Measurements from ENCODE around the gene POMGNT1. TPM values are rescaled to one million over a fixed set of nuclear protein-coding genes. Genes with fewer than 3 reads are reported as not detected.

The POMGNT1 gene
- total RNA-seq, 1 experiment from 2014 or later, result 34.9 TPM

- no peak overlapping the region for H3K4me3 ChIP-seq (ENCODE audit: low read depth, low read length)
- H3K4me3 Mint-ChIP-seq (ENCODE audit: unreplicated experiment), result no peak overlapping the region
- no peak for DNase-seq
- CTCF ChIA-PET, result no interaction called here
- no peak overlapping the region for H3K27ac Mint-ChIP-seq (ENCODE audit: unreplicated experiment)
- intact Hi-C loops (cut with micrococcal nuclease; ENCODE audit: unreplicated experiment), result no loop called here
- H3K4me1 ChIP-seq, result peaks cover 10% of the 10 kb centered on the region; the same call in 1 of the 2 replicates
- no peaks in the 10 kb centered on the region for H3K36me3 ChIP-seq (ENCODE audit: control insufficient read depth, insufficient read depth, low read length)
- no peaks in the 10 kb centered on the region for H3K27me3 Mint-ChIP-seq (ENCODE audit: insufficient read depth, unreplicated experiment)
- POLR2A ChIA-PET, result no interaction called here
- no TSS peak for BruUV-seq (replicated peaks)
- H3K4me1 Mint-ChIP-seq (ENCODE audit: low read depth, unreplicated experiment), result peaks cover 5% of the 10 kb centered on the region
- no peaks in the 10 kb centered on the region for H3K27me3 ChIP-seq (replicated peaks; ENCODE audit: control insufficient read depth, insufficient read depth, low read length)
- TF ChIP-seq, protein P1, sequence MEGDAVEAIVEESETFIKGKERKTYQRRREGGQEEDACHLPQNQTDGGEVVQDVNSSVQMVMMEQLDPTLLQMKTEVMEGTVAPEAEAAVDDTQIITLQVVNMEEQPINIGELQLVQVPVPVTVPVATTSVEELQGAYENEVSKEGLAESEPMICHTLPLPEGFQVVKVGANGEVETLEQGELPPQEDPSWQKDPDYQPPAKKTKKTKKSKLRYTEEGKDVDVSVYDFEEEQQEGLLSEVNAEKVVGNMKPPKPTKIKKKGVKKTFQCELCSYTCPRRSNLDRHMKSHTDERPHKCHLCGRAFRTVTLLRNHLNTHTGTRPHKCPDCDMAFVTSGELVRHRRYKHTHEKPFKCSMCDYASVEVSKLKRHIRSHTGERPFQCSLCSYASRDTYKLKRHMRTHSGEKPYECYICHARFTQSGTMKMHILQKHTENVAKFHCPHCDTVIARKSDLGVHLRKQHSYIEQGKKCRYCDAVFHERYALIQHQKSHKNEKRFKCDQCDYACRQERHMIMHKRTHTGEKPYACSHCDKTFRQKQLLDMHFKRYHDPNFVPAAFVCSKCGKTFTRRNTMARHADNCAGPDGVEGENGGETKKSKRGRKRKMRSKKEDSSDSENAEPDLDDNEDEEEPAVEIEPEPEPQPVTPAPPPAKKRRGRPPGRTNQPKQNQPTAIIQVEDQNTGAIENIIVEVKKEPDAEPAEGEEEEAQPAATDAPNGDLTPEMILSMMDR (IDR thresholded peaks at IDR 0.05; ENCODE audit: insufficient read depth in 1 of 2, low read depth in 1 of 2, low read length in 1 of 2, severe bottlenecking in 1 of 2, unreplicated experiment in 1 of 2), result no peak
- no peaks in the 10 kb centered on the region for H3K9me3 ChIP-seq
- no peaks in the 10 kb centered on the region for H3K9me3 Mint-ChIP-seq (ENCODE audit: unreplicated experiment)
- H3K36me3 Mint-ChIP-seq (ENCODE audit: insufficient read depth, unreplicated experiment), result no peaks in the 10 kb centered on the region
Observed at GRCh38 chr1:46171351-46171750, 26.9 kb downstream of the POMGNT1 start.

DNA sequence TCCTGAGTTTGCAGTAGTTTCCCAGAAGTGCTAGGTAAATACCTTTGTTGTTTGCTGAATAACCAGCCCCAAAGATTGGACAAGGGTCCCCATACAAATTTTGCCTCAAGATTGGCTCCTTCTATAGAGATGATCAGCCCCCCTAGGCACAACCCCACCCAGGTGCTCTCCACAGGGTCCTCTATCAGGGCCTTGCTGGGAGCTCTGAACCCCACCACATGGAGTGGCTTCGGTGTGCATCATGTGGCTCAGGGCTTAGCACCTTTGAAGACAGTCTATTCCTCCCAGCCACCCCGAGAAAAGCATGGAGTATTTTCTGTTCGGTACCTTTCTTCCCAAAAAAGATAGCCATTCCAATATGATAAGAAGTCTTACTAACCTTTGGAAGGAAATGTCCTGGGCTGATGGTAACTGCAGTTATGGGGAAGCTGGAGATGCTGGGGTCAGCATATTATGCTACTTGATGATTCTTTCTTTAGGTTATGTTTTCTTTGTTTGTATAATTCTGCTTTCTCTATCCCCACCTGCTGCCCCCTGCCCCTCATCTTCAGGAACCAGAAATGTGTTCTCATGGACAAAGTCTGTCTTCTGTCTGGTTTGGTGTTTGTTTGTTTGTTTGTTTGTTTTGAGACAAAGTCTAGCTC, 28.3 kb downstream of the POMGNT1 start:
- DNase-seq, result no peak
- H3K27me3 ChIP-seq (replicated peaks; ENCODE audit: control insufficient read depth, insufficient read depth, low read length), result no peaks in the 10 kb centered on the region
- BruUV-seq (replicated peaks), result no TSS peak
- no peaks in the 10 kb centered on the region for H3K9me3 Mint-ChIP-seq (ENCODE audit: unreplicated experiment)
- H3K4me3 Mint-ChIP-seq (ENCODE audit: unreplicated experiment), result no peak overlapping the region
- no peaks in the 10 kb centered on the region for H3K36me3 ChIP-seq (ENCODE audit: control insufficient read depth, insufficient read depth, low read length)
- H3K27ac Mint-ChIP-seq (ENCODE audit: unreplicated experiment), result no peak overlapping the region
- no peaks in the 10 kb centered on the region for H3K27me3 Mint-ChIP-seq (ENCODE audit: insufficient read depth, unreplicated experiment)
- H3K4me1 ChIP-seq, result peaks cover 10% of the 10 kb centered on the region; the same call in 1 of the 2 replicates
- CTCF ChIA-PET, result no interaction called here
- no peaks in the 10 kb centered on the region for H3K36me3 Mint-ChIP-seq (ENCODE audit: insufficient read depth, unreplicated experiment)
- no peak overlapping the region for H3K4me3 ChIP-seq (ENCODE audit: low read depth, low read length)
- intact Hi-C loops (cut with micrococcal nuclease; ENCODE audit: unreplicated experiment), result no loop called here
- H3K4me1 Mint-ChIP-seq (ENCODE audit: low read depth, unreplicated experiment), result peaks cover 5% of the 10 kb centered on the region
- POLR2A ChIA-PET, result no interaction called here
- no peaks in the 10 kb centered on the region for H3K9me3 ChIP-seq
- TF ChIP-seq, protein P1 (IDR thresholded peaks at IDR 0.05; ENCODE audit: insufficient read depth in 1 of 2, low read depth in 1 of 2, low read length in 1 of 2, severe bottlenecking in 1 of 2, unreplicated experiment in 1 of 2), result no peak

DNA sequence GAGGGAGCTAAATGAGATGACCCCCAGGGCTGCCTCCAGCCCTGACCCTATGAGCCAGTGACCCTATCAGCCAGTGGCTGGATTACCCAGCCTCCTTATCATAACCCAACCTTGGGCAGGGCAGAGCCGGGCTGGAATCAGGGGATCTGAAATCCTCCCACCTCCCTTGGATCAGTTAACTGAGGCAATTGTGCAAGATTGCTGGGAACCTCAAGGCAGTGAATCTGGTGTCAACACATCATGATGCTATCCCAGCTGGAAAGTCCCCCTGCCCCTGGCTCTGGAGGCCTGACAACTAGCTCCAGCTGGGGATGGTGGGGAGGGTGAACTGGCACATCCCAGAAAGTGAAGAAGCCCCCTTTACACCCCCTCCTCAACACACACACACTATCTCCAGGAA, 29.8 kb downstream of the POMGNT1 start:
- Histone ChIP-seq H3K4me1 (peaks cover 10% of the 10 kb centered on the region; the same call in 1 of the 2 replicates), H3K36me3 (ENCODE audit: control insufficient read depth, insufficient read depth, low read length) (no peaks in the 10 kb centered on the region), H3K27me3 (replicated peaks; ENCODE audit: control insufficient read depth, insufficient read depth, low read length) (no peaks in the 10 kb centered on the region), H3K4me3 (ENCODE audit: low read depth, low read length) (no peak overlapping the region), H3K9me3 (no peaks in the 10 kb centered on the region)
- Mint-ChIP-seq H3K4me1 (ENCODE audit: low read depth, unreplicated experiment) (peaks cover 5% of the 10 kb centered on the region), H3K9me3 (ENCODE audit: unreplicated experiment) (no peaks in the 10 kb centered on the region), H3K27me3 (ENCODE audit: insufficient read depth, unreplicated experiment) (peaks cover 8% of the 10 kb centered on the region), H3K4me3 (ENCODE audit: unreplicated experiment) (no peak overlapping the region), H3K27ac (ENCODE audit: unreplicated experiment) (no peak overlapping the region), H3K36me3 (ENCODE audit: insufficient read depth, unreplicated experiment) (no peaks in the 10 kb centered on the region)
- intact Hi-C loops (cut with micrococcal nuclease; ENCODE audit: unreplicated experiment), result no loop called here
- no peak for DNase-seq
- TF ChIP-seq, protein P1 (IDR thresholded peaks at IDR 0.05; ENCODE audit: insufficient read depth in 1 of 2, low read depth in 1 of 2, low read length in 1 of 2, severe bottlenecking in 1 of 2, unreplicated experiment in 1 of 2), result no peak
- ChIA-PET CTCF (no interaction called here), POLR2A (no interaction called here)
- BruUV-seq (replicated peaks), result no TSS peak

Data from Caco-2 (cell line).